Omental fat pad (tissue), 4 donors: ENCODE data around the gene TC2N. TPM values are rescaled to one million over a fixed set of nuclear protein-coding genes. Genes with fewer than 3 reads are reported as not detected.
"Not testable (repeated sequence)": the region's sequence is repeated elsewhere in the genome, so short reads cannot be mapped to it uniquely, and the experiment has no call there.

Experiments used
- ATAC-seq: fragments of 150-250 bp; one replicate; pipeline ENCODE4 v1.9.1; 2016; ENCODE audit warnings: mild to moderate bottlenecking, moderate library complexity; ENCODE audit not compliant: low FRiP score
- DNase-seq: peaks from one replicate; pipeline ENCODE4 v3.0.0-alpha.2; 2019; ENCODE audit warnings: low spot score
- CTCF ChIP-seq, 3 donors: fragments of 450-650 bp; IDR thresholded peaks; one replicate each; pipeline ENCODE4 v1.5.1; 2016 to 2017; ENCODE audit warnings: antibody characterized with exemption in 3 of 3, mild to moderate bottlenecking in 3 of 3, moderate library complexity in 2 of 3
- total RNA-seq, 4 donors: library from RNA; depleted of rRNA; stranded (reverse); fragments of >200 nt; gene quantifications; one replicate each; pipeline ENCODE4 v1.1.0, GENCODE V29; 2016

The TC2N gene
- total RNA-seq, 4 donors from 2014 or later: 26.8 to 106 (median 49.3) TPM

GRCh38 chr14:91904483-91904882 lies 37.1 kb upstream of the TC2N start:
- ATAC-seq (no peak), DNase-seq (no peak)
- TF ChIP-seq CTCF (IDR thresholded peaks at IDR 0.05): no peak

GRCh38 chr14:91903070-91903469 lies 35.7 kb upstream of the TC2N start:
- no peak for DNase-seq
- no peak for ATAC-seq
- TF ChIP-seq CTCF (IDR thresholded peaks at IDR 0.05): no peak

- no peak for DNase-seq
- no peak for ATAC-seq
- no peak for TF ChIP-seq CTCF (IDR thresholded peaks at IDR 0.05)
Measured at GRCh38 chr14:91902336-91902735, 35.0 kb upstream of the TC2N start.

GRCh38 chr14:91901449-91902226 lies 34.3 kb upstream of the TC2N start:
- no peak for ATAC-seq
- TF ChIP-seq CTCF (IDR thresholded peaks at IDR 0.05): no peak
- no peak for DNase-seq

GRCh38 chr14:91899806-91900205 lies 32.5 kb upstream of the TC2N start:
- no peak for DNase-seq
- ATAC-seq: no peak

GRCh38 chr14:91899213-91899612 lies 31.9 kb upstream of the TC2N start:
- DNase-seq (no peak), ATAC-seq (no peak)
- no peak for TF ChIP-seq CTCF (IDR thresholded peaks at IDR 0.05)

More at GRCh38 chr14:91899806-91900205, 32.5 kb upstream of the TC2N start:
- TF ChIP-seq CTCF (IDR thresholded peaks at IDR 0.05): no peak

- ATAC-seq: no peak
- TF ChIP-seq CTCF (IDR thresholded peaks at IDR 0.05): no peak
- DNase-seq: no peak
Measured at GRCh38 chr14:91898372-91898771, 31.0 kb upstream of the TC2N start.

- DNase-seq, ATAC-seq: not testable (repeated sequence)
Measured at GRCh38 chr14:91897716-91898115, 30.4 kb upstream of the TC2N start.
